Measurements from ENCODE around the gene RGS1.

Gene RGS1

DNA sequence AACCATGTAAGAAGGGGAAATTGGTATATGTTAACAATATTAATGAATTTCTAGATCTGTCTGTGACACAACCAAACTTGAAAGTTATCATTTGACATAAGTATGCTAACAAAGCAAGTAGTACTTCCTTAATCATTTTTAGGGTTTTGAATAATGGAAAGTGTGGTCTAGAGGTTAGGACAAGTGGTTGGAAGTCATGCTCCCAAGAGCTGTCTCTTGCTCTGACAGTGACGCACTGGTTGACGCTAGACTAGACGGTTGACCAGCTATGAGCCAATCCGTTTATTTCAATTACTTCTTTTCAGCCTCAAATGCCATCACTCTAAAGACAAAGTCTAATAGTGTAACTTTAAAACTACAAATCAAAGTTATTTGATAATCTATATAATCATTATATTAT, 20.7 kb upstream of the RGS1 start:
- TF ChIP-seq, protein P1, sequence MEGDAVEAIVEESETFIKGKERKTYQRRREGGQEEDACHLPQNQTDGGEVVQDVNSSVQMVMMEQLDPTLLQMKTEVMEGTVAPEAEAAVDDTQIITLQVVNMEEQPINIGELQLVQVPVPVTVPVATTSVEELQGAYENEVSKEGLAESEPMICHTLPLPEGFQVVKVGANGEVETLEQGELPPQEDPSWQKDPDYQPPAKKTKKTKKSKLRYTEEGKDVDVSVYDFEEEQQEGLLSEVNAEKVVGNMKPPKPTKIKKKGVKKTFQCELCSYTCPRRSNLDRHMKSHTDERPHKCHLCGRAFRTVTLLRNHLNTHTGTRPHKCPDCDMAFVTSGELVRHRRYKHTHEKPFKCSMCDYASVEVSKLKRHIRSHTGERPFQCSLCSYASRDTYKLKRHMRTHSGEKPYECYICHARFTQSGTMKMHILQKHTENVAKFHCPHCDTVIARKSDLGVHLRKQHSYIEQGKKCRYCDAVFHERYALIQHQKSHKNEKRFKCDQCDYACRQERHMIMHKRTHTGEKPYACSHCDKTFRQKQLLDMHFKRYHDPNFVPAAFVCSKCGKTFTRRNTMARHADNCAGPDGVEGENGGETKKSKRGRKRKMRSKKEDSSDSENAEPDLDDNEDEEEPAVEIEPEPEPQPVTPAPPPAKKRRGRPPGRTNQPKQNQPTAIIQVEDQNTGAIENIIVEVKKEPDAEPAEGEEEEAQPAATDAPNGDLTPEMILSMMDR (IDR thresholded peaks at IDR 0.05; ENCODE audit: low read depth, low read length): no peak
- H3K4me3 ChIP-seq (replicated peaks in 1 of 2; ENCODE audit: low read depth in 2 of 2, low read length in 2 of 2): no peak overlapping the region
- DNase-seq (ENCODE audit: low read depth in 2 of 2): no peak

DNA sequence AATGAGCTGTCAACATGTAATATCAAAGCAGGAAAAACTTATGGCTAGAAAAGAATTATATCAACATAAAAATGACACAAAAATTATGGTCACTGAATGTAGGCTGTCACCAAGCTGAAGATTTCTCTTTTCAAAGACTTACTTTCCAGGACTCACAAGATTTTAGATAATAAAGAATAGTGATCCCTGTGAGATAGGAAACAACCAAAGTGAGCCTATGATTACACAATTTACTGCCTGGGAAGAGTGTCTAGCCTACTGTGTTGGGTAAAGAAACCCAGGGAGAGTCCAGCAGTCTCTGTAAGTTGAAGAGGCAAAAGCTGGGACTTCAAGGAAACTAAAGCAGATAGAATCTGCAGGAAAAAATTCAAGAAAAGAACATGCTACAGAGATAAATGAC, 20.2 kb upstream of the RGS1 start:
- no peak overlapping the region for H3K4me3 ChIP-seq (replicated peaks in 1 of 2; ENCODE audit: low read depth in 2 of 2, low read length in 2 of 2)
- no peak for DNase-seq (ENCODE audit: low read depth in 2 of 2)
- TF ChIP-seq, protein P1 (IDR thresholded peaks at IDR 0.05; ENCODE audit: low read depth, low read length): no peak

DNA sequence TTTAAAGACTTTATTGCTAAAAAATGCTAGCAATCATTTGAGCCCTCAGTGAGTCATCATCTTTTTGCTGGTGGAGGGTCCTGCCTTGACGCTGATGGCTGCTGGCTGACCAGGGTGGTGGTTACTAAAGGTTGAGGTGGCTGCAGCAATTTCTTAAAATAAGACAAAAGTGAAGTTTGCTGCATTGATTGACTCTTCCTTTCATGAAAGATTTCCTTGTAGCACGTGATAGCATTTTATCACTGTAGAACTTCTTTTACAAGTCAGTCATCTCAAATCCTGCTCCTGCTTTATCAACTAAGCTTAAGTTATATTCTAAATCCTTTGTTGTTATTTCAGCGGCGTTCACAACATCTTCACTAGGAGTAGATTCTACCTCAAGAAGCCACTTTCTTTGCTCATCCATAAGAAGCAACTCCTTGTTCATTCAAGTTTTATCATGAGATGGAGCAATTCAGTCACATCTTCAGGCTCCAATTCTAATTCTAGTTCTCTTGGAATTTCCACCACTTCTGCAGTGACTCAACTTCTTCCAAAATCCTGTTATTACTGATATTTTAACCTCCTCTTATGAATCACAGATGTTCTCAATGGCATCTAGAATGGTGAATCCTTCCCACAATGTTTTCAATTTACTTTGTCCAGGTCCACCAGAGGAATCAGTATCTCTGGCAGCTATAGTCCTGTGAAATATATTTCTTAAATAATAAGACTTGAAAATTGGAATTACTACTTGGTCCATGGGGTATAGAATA, 17.6 kb upstream of the RGS1 start:
- DNase-seq (ENCODE audit: low read depth in 2 of 2): peak in 1 of 2 donors; percentile 59

DNA sequence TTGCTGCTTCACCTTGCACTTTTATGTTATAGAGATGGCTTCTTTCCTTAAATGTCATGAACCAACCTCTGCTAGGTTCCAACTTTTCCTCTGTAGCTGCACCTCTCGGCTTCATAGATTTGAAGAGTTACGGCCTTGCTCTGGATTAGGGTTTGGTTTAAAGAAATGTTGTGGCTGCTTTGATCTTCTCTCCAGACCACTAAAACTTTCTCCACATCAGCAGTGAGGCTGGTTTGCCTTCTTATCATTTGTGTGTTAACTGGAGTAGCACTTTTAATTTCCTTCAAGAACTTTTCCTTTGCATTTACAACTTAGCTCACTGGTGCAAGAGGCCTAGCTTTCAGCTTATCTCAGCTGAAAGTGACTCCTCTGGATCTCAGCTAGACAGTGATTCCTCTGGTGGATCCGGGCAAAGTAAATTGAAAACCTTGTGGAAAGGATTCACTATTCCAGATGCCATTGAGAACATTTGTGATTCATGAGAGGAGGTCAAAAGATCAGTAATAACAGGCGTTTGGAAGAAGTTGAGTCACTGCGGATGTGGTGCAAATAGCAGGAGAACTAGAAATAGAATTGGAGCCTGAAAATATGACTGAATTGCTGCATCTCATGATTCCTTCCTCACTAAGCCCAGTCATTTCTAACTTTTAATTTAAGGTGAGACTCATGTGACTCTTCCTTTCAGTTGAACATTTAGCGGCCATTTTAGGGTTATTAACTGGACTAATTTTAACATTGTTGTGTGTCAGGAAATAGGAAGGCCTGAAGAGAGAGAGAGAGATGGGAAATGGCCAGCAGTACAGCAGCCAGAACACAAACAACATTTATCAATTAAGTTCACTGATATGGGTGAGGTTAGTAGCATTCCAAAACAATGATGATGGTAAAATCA, 16.2 kb upstream of the RGS1 start:
- TF ChIP-seq, protein P1 (IDR thresholded peaks at IDR 0.05; ENCODE audit: low read depth, low read length): no peak
- DNase-seq (ENCODE audit: low read depth in 2 of 2): peak; percentile 88 to 96
- no peak overlapping the region for H3K4me3 ChIP-seq (replicated peaks in 1 of 2; ENCODE audit: low read depth in 2 of 2, low read length in 2 of 2)

More for the DNA sequence above, 17.6 kb upstream of the RGS1 start:
- TF ChIP-seq, protein P1 (IDR thresholded peaks at IDR 0.05; ENCODE audit: low read depth, low read length): no peak
- H3K4me3 ChIP-seq (replicated peaks in 1 of 2; ENCODE audit: low read depth in 2 of 2, low read length in 2 of 2): no peak overlapping the region

DNA sequence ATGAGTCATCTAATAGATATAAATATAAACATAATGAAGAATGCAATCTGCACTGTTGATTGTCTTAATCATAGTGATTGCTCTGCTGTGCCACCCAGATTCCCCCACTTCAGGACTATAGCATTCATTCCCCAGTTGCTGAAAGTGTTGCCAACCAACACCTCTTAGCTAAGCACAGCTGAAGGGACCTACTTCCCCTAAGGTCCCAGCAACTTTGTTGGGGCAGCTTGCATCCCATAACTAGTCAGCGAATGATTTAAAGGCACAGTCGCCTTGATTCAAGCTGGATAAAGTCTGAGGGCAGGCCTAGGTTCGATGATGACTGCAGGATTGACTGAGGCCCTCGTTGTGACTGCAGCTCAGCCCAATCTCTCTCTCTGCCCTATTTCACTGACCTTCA, 14.3 kb upstream of the RGS1 start:
- no peak for DNase-seq (ENCODE audit: low read depth in 2 of 2)
- TF ChIP-seq, protein P1 (IDR thresholded peaks at IDR 0.05; ENCODE audit: low read depth, low read length): no peak
- no peak overlapping the region for H3K4me3 ChIP-seq (replicated peaks in 1 of 2; ENCODE audit: low read depth in 2 of 2, low read length in 2 of 2)

DNA sequence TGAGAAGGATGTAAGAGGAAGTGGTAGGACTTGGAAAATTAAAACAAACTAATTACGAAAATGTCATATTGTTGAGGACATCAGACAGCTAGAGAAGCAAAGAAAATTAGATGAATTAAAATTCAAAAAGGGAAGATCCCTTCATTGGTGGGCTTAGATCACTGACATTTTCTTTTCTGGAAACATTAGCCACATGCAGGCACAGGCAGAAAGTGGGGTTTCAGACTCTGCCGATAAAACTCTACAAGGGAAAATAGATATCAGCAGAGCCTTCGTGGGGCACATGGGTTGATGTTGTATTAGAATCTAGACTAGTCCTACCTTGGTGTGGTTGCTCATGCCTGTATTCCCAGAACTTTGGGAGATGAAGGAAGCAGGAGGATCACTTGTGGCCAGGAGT, 12.4 kb upstream of the RGS1 start:
- TF ChIP-seq, protein P1 (IDR thresholded peaks at IDR 0.05; ENCODE audit: low read depth, low read length): no peak
- DNase-seq (ENCODE audit: low read depth in 2 of 2): no peak
- H3K4me3 ChIP-seq (replicated peaks in 1 of 2; ENCODE audit: low read depth in 2 of 2, low read length in 2 of 2): no peak overlapping the region

All from cardiac fibroblast (primary cell).